ENCODE data around the gene TMEM187.

TMEM187 gene

GRCh38 chrX:154021131-154021611 is 48.6 kb downstream of the TMEM187 start:
- peak; percentile 52 for DNase-seq

- no peak for DNase-seq
These were observed 49.6 kb downstream of the TMEM187 start for GRCh38 chrX:154022108-154022507.

GRCh38 chrX:154023276-154024000 is 50.9 kb downstream of the TMEM187 start:
- no peak for DNase-seq

- DNase-seq = no peak
These were observed 51.7 kb downstream of the TMEM187 start for GRCh38 chrX:154024271-154024670.

GRCh38 chrX:154025230-154025629 is 52.7 kb downstream of the TMEM187 start:
- no peak for DNase-seq

GRCh38 chrX:154026136-154027021 is 53.8 kb downstream of the TMEM187 start:
- DNase-seq = peak; percentile 40

GRCh38 chrX:154027022-154027402 is 54.5 kb downstream of the TMEM187 start:
- DNase-seq = no peak

- DNase-seq = no peak
These were observed 55.4 kb downstream of the TMEM187 start for GRCh38 chrX:154027986-154028385.

GRCh38 chrX:154028502-154029184 is 56.1 kb downstream of the TMEM187 start:
- DNase-seq = no peak

- no peak for DNase-seq
These were observed 56.9 kb downstream of the TMEM187 start for GRCh38 chrX:154029439-154029838.

GRCh38 chrX:154030266-154030665 is 57.7 kb downstream of the TMEM187 start:
- no peak for DNase-seq

GRCh38 chrX:154030715-154031305 is 58.3 kb downstream of the TMEM187 start:
- no peak for DNase-seq

- no peak for DNase-seq
These were observed 59.6 kb downstream of the TMEM187 start for GRCh38 chrX:154032160-154032559.

- DNase-seq = no peak
These were observed 60.1 kb downstream of the TMEM187 start for GRCh38 chrX:154032653-154033052.

Measured in fibroblast of skin of scalp (primary cell).